ENCODE measurements around the gene AGRN.

AGRN gene

GRCh38 chr1:1081311-1082238 lies 61.7 kb downstream of the AGRN start:
- DNase-seq (ENCODE audit: low spot score) = no peak

GRCh38 chr1:1082239-1082775 lies 62.4 kb downstream of the AGRN start:
- DNase-seq (ENCODE audit: low spot score) = no peak

- no peak for DNase-seq (ENCODE audit: low spot score)
Measured at GRCh38 chr1:1082776-1083415, 63.0 kb downstream of the AGRN start.

- no peak for DNase-seq (ENCODE audit: low spot score)
Measured at GRCh38 chr1:1083416-1084371, 63.8 kb downstream of the AGRN start.

GRCh38 chr1:1084372-1085170 lies 64.7 kb downstream of the AGRN start:
- DNase-seq (ENCODE audit: low spot score) = no peak

- no peak for DNase-seq (ENCODE audit: low spot score)
Measured at GRCh38 chr1:1085171-1085841, 65.4 kb downstream of the AGRN start.

GRCh38 chr1:1085911-1086841 lies 66.3 kb downstream of the AGRN start:
- no peak for DNase-seq (ENCODE audit: low spot score)

GRCh38 chr1:1086911-1087341 lies 67.0 kb downstream of the AGRN start:
- no peak for DNase-seq (ENCODE audit: low spot score)

GRCh38 chr1:1087351-1088028 lies 67.6 kb downstream of the AGRN start:
- DNase-seq (ENCODE audit: low spot score) = no peak

- no peak for DNase-seq (ENCODE audit: low spot score)
Measured at GRCh38 chr1:1088029-1088800, 68.3 kb downstream of the AGRN start.

GRCh38 chr1:1088801-1089680 lies 69.1 kb downstream of the AGRN start:
- no peak for DNase-seq (ENCODE audit: low spot score)

GRCh38 chr1:1089731-1090423 lies 70.0 kb downstream of the AGRN start:
- no peak for DNase-seq (ENCODE audit: low spot score)

GRCh38 chr1:1090424-1091343 lies 70.8 kb downstream of the AGRN start:
- DNase-seq (ENCODE audit: low spot score) = no peak

- DNase-seq (ENCODE audit: low spot score) = no peak
Measured at GRCh38 chr1:1091344-1092148, 71.6 kb downstream of the AGRN start.

Data from kidney tubule cell (primary cell).